ENCODE data around the gene CDCA8. TPM values are rescaled to one million over a fixed set of nuclear protein-coding genes. Genes with fewer than 3 reads are reported as not detected.

Gene CDCA8
- total and polyA plus RNA-seq, 9 of the 15 experiments (the other 6 are each of a cell fraction or from before 2014, with no cell fraction given): 26.4 to 148 (median 81.8) TPM

DNA sequence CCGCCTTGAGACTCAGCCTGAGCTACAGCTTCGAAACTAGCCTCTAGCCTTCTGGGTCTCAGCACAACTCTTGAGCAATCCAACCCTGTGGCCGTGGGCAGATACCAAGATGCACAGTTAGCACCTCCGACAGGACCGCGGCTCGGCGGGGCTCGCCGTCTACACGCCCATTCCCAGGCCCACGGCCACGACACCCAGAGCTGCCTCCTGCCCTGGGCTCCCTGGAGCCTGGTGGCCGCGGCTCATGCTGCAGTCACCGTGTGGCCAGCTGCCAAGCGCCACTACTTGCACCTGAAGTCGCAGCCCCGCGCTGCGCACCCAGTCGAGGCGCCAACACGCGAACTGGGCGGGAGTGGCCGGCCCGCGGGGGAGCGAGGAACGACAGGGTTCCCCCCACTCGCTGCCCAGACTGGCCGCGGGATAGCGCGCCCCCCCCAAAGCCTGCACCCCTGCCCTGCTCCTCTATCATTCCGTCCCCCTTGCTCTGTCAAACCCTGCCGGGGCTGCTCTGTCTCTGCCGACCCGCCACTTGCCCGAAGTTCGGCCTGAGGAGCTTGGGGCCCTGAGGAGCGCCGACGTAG lies 729 bp upstream of the CDCA8 start (continued):
- TF ChIP-seq HDGF (IDR thresholded peaks at IDR 0.05) (no peak), CEBPG (CRISPR knock-in tag; IDR thresholded peaks at IDR 0.05) (peak; percentile 84), CEBPG (tag; conservative IDR thresholded peaks at IDR 0.05 in 1 of 2, IDR thresholded peaks at IDR 0.05 in 1 of 2) (peak; percentile 44 to 52; a peak in 2 of 4 replicates), SAP30 (IDR thresholded peaks at IDR 0.05; ENCODE audit: borderline replicate concordance, insufficient read depth, low read depth, low read length, poor library complexity, severe bottlenecking) (no peak), NONO (IDR thresholded peaks at IDR 0.05; ENCODE audit: low read depth in 2 of 2, low read length in 1 of 2) (peak in 1 of 2 experiments; percentile 37; a peak in 1 of 4 replicates), ZNF124 (CRISPR knock-in tag; IDR thresholded peaks at IDR 0.05) (no peak), ELF4 (CRISPR knock-in tag; IDR thresholded peaks at IDR 0.05) (0 out of 2 replicates have a peak, but pooled peaks have one; percentile 6), NCOA2 (IDR thresholded peaks at IDR 0.05; ENCODE audit: partially characterized antibody in 2 of 2) (no peak), LCOR (CRISPR knock-in tag; IDR thresholded peaks at IDR 0.05) (no peak), ARID2 (IDR thresholded peaks at IDR 0.05) (no peak), ZNF197 (CRISPR knock-in tag; IDR thresholded peaks at IDR 0.05; ENCODE audit: low read depth) (peak; percentile 31; the same call in 1 of the 2 replicates)
- TF ChIP-seq, protein P1, sequence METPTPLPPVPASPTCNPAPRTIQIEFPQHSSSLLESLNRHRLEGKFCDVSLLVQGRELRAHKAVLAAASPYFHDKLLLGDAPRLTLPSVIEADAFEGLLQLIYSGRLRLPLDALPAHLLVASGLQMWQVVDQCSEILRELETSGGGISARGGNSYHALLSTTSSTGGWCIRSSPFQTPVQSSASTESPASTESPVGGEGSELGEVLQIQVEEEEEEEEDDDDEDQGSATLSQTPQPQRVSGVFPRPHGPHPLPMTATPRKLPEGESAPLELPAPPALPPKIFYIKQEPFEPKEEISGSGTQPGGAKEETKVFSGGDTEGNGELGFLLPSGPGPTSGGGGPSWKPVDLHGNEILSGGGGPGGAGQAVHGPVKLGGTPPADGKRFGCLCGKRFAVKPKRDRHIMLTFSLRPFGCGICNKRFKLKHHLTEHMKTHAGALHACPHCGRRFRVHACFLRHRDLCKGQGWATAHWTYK (CRISPR knock-in tag; IDR thresholded peaks at IDR 0.05): peak; percentile 77; the same call in 1 of the 2 replicates
- TF ChIP-seq, protein P2, sequence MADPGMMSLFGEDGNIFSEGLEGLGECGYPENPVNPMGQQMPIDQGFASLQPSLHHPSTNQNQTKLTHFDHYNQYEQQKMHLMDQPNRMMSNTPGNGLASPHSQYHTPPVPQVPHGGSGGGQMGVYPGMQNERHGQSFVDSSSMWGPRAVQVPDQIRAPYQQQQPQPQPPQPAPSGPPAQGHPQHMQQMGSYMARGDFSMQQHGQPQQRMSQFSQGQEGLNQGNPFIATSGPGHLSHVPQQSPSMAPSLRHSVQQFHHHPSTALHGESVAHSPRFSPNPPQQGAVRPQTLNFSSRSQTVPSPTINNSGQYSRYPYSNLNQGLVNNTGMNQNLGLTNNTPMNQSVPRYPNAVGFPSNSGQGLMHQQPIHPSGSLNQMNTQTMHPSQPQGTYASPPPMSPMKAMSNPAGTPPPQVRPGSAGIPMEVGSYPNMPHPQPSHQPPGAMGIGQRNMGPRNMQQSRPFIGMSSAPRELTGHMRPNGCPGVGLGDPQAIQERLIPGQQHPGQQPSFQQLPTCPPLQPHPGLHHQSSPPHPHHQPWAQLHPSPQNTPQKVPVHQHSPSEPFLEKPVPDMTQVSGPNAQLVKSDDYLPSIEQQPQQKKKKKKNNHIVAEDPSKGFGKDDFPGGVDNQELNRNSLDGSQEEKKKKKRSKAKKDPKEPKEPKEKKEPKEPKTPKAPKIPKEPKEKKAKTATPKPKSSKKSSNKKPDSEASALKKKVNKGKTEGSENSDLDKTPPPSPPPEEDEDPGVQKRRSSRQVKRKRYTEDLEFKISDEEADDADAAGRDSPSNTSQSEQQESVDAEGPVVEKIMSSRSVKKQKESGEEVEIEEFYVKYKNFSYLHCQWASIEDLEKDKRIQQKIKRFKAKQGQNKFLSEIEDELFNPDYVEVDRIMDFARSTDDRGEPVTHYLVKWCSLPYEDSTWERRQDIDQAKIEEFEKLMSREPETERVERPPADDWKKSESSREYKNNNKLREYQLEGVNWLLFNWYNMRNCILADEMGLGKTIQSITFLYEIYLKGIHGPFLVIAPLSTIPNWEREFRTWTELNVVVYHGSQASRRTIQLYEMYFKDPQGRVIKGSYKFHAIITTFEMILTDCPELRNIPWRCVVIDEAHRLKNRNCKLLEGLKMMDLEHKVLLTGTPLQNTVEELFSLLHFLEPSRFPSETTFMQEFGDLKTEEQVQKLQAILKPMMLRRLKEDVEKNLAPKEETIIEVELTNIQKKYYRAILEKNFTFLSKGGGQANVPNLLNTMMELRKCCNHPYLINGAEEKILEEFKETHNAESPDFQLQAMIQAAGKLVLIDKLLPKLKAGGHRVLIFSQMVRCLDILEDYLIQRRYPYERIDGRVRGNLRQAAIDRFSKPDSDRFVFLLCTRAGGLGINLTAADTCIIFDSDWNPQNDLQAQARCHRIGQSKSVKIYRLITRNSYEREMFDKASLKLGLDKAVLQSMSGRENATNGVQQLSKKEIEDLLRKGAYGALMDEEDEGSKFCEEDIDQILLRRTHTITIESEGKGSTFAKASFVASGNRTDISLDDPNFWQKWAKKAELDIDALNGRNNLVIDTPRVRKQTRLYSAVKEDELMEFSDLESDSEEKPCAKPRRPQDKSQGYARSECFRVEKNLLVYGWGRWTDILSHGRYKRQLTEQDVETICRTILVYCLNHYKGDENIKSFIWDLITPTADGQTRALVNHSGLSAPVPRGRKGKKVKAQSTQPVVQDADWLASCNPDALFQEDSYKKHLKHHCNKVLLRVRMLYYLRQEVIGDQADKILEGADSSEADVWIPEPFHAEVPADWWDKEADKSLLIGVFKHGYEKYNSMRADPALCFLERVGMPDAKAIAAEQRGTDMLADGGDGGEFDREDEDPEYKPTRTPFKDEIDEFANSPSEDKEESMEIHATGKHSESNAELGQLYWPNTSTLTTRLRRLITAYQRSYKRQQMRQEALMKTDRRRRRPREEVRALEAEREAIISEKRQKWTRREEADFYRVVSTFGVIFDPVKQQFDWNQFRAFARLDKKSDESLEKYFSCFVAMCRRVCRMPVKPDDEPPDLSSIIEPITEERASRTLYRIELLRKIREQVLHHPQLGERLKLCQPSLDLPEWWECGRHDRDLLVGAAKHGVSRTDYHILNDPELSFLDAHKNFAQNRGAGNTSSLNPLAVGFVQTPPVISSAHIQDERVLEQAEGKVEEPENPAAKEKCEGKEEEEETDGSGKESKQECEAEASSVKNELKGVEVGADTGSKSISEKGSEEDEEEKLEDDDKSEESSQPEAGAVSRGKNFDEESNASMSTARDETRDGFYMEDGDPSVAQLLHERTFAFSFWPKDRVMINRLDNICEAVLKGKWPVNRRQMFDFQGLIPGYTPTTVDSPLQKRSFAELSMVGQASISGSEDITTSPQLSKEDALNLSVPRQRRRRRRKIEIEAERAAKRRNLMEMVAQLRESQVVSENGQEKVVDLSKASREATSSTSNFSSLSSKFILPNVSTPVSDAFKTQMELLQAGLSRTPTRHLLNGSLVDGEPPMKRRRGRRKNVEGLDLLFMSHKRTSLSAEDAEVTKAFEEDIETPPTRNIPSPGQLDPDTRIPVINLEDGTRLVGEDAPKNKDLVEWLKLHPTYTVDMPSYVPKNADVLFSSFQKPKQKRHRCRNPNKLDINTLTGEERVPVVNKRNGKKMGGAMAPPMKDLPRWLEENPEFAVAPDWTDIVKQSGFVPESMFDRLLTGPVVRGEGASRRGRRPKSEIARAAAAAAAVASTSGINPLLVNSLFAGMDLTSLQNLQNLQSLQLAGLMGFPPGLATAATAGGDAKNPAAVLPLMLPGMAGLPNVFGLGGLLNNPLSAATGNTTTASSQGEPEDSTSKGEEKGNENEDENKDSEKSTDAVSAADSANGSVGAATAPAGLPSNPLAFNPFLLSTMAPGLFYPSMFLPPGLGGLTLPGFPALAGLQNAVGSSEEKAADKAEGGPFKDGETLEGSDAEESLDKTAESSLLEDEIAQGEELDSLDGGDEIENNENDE (IDR thresholded peaks at IDR 0.05; ENCODE audit: low read depth, low read length): no peak
- TF ChIP-seq, protein P3, sequence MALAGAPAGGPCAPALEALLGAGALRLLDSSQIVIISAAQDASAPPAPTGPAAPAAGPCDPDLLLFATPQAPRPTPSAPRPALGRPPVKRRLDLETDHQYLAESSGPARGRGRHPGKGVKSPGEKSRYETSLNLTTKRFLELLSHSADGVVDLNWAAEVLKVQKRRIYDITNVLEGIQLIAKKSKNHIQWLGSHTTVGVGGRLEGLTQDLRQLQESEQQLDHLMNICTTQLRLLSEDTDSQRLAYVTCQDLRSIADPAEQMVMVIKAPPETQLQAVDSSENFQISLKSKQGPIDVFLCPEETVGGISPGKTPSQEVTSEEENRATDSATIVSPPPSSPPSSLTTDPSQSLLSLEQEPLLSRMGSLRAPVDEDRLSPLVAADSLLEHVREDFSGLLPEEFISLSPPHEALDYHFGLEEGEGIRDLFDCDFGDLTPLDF (CRISPR knock-in tag; IDR thresholded peaks at IDR 0.05): peak; percentile 24; the same call in 1 of the 2 replicates

All from K562 (cell line).